AG20443 (cell line): Measurements from ENCODE around the gene KIF2C.
"Not testable (repeated sequence)": the region's sequence is repeated elsewhere in the genome, so short reads cannot be mapped to it uniquely, and the experiment has no call there.

Experiments
- DNase-seq: peaks from one replicate; pipeline ENCODE4 v3.0.0; 2012; ENCODE audit warnings: low spot score, mixed read lengths

KIF2C gene

DNA sequence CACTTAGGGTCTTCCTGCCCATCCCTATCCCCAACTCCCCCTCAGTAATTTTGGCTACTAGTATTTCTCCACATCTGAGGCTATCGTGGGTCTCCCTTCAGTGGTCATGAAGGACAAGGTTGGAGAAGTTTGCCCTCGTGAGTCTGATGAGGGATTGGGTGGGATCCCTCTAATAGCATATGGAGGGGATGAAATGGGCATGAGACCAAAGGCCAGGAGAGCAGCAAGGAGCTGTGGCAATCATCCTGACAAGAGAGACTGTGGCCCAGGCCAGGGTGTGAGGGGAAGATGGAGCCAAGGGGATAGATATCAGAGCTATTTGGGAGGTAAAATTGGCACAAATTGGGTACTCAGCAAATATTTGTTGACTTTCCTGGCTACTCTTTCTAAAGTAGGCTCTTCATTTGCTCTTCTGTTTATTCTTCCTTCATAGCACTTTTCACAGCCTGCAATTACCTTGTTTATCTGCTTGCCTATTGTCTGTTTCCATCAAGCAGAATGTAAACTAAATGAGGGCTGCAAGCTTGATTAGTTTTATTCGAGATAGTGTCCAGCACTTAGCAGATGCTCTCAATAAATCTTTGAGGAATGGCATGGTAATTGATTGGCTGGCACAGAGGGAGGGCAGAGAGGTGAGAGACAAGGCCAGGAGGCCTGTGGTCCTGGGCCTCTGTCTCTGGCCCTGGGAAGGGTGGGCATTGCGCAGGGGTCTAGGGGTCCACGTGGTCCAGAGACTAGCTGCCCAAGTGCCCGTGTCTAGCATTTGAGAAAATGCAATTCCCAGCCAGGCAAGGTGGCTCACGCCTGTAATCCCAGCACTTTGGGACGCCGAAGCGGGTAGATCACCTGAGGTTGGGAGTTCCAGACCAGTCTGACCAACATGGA is 59.1 kb downstream of the KIF2C start:
- DNase-seq, result no peak

GRCh38 chr1:44799770-44800584 is 60.3 kb downstream of the KIF2C start, which contains the start of gene PLK3:
Gene PLK3, plus strand, starts transcription at chr1:44800377. Its CDS starts 87 bp downstream, at chr1:44800464.
- peak; percentile 97 for DNase-seq

- no peak for DNase-seq
Measured at GRCh38 chr1:44801491-44802305, 62.1 kb downstream of the KIF2C start.

DNA sequence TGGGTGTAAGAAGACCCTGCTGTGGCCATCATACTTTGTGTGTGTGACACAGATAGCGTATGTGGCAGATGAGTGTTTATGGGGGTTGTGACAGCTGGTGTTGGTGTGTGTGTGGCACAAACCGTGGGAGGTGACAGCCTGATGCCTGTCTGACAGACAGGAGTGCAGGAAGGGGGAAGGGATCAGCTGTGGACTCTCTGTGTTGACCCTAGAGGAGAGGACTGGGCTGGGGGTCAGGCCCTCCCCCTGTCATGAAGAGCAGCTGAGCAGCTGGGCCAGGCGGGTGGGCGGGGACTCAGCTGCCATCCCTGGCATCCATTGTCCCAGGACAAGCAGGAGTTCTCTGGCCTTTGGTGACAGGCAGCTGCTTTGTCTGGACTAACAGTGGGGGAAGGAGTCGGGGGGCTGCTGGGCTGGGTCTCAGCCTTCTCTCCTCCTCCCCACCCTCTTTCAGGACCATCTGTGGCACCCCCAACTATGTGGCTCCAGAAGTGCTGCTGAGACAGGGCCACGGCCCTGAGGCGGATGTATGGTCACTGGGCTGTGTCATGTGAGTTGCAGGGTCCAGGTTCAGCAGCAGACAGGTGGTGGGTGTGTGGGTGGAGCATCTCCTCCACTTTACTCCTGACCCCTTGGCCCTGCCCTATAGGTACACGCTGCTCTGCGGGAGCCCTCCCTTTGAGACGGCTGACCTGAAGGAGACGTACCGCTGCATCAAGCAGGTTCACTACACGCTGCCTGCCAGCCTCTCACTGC is 62.8 kb downstream of the KIF2C start:
- no peak for DNase-seq

- DNase-seq, result no peak
Measured at GRCh38 chr1:44803062-44803311, 63.4 kb downstream of the KIF2C start.

- no peak for DNase-seq
Measured at GRCh38 chr1:44803312-44804095, 63.9 kb downstream of the KIF2C start.

- no peak for DNase-seq
Measured at GRCh38 chr1:44805311-44806024, 65.8 kb downstream of the KIF2C start.

DNA sequence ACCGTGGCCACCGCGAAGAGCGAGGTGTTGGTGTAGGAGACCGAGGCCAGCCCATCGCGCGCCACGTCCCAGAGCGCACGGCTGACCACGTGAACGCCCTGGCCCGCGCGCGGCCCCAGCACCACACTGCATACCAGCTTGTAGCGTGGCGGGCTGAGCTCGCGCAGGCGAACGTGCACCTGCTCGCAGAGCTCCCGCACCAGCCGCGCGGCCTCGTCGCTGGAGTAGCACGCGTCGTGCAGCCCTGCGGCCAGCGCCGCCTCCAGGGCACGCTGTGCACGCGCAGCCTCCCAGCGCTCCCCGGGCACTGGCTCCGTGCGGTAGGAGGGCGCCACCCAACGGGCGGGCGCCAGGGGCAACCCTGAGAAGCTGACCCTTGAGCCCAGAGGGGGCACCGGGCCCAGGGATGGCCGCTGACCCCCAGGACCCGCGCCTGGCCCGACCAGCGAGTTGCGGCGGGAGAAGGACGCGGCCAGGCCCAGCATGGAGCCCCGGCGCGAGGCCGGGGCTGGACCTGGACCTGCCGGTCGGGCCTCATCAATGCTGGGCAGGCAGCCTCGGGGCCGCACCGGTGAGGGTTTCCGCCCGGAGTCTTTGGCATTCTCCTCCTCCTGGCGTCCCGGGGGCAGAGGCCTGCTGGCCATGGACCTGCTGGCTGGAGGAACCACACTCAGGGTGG is 66.5 kb downstream of the KIF2C start:
- no peak for DNase-seq

- no peak for DNase-seq
Measured at GRCh38 chr1:44806704-44807363, 67.2 kb downstream of the KIF2C start, which contains the start of gene DYNLT4. Gene DYNLT4, minus strand, starts transcription at chr1:44807351. Its CDS starts 683 bp downstream, at chr1:44806668.

DNA sequence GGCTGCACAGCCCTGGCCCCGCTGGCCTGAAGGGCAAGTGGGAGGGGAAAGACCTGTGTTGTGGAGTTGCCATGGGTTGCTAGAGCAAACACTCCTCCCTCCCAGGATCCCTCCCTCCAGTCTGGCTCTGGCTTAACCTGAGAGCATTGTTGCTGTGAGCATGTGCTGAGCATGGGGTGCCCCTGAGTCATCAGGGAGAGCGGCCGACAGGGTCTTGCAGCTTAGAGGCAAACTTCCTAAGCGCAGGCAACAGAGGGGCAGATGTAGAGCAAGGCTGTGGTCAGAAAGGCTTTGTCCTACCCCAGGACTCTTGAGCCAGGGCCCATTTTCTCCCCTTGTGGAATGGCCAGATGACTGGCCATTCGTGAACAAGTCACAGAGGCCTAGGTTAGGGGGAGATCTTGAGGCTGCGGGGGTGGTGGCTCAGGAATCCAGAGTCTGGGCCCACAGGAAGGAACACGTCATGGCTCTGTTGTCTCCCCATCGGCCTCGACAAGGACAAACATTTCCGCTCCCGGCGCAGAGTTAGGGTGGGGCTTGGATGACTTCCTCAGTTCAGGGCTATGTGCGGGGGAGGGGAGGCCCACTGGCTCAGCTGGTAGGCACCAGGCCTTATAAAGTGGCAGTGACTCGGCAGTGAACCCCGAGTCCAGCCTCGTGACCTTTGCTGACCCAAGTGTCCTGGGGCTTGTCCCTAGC is 67.9 kb downstream of the KIF2C start:
- DNase-seq, result peak; percentile 93

DNA sequence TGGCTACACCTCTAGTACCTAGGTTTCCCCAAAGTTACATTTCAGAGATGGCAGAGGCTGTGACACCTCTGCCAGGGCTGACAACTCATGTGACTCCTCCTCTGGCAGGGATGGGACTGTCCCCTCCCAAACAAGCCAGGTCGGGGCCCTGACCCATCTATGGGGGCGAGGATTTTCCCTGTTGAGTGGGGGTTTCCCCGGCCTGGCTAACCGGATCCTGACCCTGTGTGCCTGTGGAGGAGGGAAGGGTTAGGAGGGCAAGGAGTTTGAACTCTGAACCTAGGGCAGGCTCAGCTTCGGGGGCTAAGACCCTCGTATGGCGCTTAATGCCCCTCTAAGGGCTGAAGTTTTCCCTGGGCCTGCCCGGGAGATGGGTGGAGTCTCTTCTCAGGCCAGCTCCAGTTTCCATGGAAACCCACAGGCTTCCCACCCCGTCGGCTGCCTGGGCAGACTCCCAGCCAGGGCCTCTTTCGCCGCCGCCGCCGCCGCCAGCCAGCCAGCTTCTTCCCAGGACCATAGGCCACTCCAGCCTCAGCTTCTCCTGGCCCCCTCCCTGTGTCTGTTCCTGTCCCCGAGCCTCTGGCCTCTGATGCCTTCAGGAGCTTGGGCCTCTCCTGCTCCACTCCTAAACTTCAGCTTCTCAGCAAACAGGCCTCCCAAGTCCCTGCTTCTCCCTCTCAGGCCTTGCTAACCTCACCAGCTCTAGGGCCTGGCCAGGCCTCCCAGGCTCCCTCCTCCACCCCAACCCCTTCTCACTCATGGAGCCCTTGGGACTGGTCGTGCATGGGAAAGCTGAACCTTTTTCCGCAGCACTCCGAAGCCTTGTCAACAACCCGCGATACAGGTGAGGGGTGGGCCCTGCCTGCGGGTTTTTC is 68.7 kb downstream of the KIF2C start, which contains the start of gene BTBD19:
BTBD19 (plus strand) TSS at position 461 of the 875 bp plus-strand sequence; CDS start at position 759, 298 bp downstream.
- DNase-seq, result peak; percentile 93

DNA sequence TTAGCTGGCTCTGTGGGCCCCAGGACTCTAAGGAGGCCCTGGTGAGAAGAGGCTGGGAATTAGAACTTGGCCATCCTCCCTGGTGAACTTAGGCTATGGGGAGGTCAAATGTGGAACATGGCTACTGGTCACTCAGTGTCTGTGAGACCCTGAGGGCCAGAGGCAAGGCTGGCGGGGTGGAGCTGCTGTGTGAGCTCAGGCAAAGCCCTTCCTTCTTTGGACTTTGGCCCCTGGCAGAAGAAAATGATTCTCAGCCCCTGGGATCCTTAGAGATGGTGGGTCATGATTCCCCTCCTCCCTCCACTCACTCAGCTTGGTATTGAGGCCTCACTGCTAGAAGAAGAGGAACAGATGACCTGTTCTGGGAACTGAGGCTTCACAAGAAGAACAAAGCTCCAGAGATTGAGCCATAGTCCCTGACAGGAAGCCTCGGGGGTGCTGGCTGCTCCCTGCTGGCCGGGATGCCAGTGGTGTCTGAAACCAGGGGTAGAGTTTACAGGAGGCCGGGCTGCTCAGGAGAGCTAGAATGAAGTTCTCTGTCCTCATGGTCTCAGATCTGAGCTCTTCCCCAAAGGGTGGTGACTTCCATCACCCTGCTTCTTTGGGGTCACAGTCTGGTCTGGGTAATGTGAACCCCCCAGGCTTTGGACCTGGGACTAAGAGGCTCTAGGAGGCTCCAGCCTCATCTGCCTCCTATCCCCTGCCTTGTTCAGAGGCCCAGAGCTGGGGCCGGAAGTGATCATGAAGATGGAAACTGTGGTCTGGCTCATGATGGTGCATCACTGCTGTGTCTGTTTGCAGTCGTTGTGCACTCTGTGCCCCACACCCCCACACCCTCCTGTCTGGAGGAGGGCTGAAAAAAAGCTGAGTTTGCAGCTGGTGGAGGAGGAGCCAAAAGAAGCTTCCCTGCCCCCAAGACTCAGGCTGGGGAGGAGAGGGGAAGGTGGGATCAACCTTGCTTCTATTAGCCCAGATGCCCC is 69.6 kb downstream of the KIF2C start:
- peak; percentile 50 for DNase-seq

DNA sequence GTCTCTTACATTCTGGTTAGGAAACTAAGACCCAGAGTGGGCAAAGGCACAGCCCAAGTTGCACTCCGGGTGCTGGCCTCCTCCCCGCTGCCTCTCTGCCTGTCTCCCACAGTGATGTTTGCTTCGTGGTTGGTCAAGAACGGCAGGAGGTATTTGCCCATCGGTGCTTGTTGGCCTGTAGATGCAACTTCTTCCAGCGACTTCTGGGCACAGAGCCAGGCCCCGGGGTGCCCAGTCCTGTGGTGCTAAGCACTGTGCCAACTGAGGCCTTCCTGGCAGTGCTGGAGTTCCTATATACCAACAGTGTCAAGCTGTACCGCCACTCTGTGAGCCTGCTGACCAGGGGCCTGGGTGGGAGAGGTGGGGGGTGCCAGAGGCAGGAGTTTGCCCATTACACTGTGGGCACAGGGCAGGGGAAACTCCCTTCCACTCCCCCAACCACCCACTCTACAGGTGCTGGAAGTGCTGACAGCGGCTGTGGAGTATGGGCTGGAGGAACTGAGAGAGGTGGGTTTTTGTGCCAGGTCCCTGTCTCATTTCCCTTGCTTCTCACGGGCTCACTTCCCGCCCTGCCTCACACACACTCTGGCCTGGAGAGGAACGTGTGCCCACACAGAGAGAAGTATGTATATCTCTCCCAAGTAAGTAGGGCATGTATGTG is 70.6 kb downstream of the KIF2C start:
- DNase-seq, result peak; percentile 11

- DNase-seq, result not testable (repeated sequence)
Measured at GRCh38 chr1:44810762-44811105, 71.1 kb downstream of the KIF2C start.

- no peak for DNase-seq
Measured at GRCh38 chr1:44811234-44811633, 71.6 kb downstream of the KIF2C start.
